Lung (tissue), 12 donors: ENCODE data around the gene PTGER4. TPM values are rescaled to one million over a fixed set of nuclear protein-coding genes. Genes with fewer than 3 reads are reported as not detected.

ENCODE experiments used
- ATAC-seq: fragments of 200-7000 bp; cut with Tn5 transposase; one replicate; pipeline ENCODE4 v1.9.1; 2020; ENCODE audit warnings: moderate number of reproducible peaks; ENCODE audit not compliant: insufficient read depth, low FRiP score
- DNase-seq, 3 donors: peaks; one replicate each; pipeline ENCODE4 v3.0.0-alpha.2; 2013 to 2017
- H3K27ac ChIP-seq, 2 donors: one replicate each; pipeline ENCODE4 v1.5.1; 2013; ENCODE audit warnings: mild to moderate bottlenecking in 2 of 2, moderate library complexity in 2 of 2, control low read depth in 1 of 2, inconsistent platforms in 1 of 2, low read depth in 1 of 2, low read length in 1 of 2
- H3K27me3 ChIP-seq, 3 donors: one replicate each; pipeline ENCODE4 v1.5.1; 2013; ENCODE audit warnings: low read length in 2 of 3; ENCODE audit not compliant: control insufficient read depth in 3 of 3, insufficient read depth in 3 of 3
- H3K36me3 ChIP-seq, 4 donors: one replicate each; pipeline ENCODE4 v1.5.1; 2013; ENCODE audit warnings: low read length in 4 of 4, mild to moderate bottlenecking in 1 of 4, moderate library complexity in 1 of 4; ENCODE audit not compliant: control insufficient read depth in 4 of 4, insufficient read depth in 4 of 4
- H3K4me1 ChIP-seq, 5 donors: one replicate each; pipeline ENCODE4 v1.5.1; 2013; ENCODE audit warnings: low read length in 5 of 5, mild to moderate bottlenecking in 2 of 5, moderate library complexity in 1 of 5; ENCODE audit not compliant: control insufficient read depth in 5 of 5, insufficient read depth in 5 of 5
- H3K4me3 ChIP-seq: one replicate; pipeline ENCODE4 v1.5.1; 2013; ENCODE audit warnings: mild to moderate bottlenecking, control low read depth, moderate library complexity
- H3K9ac ChIP-seq, 2 donors: one replicate each; pipeline ENCODE4 v1.5.1; 2013; ENCODE audit warnings: low read length in 2 of 2, control low read depth in 1 of 2; ENCODE audit not compliant: insufficient read depth in 1 of 2
- H3K9me3 ChIP-seq, 4 donors: one replicate each; pipeline ENCODE4 v1.5.1; 2013; ENCODE audit warnings: low read length in 3 of 4, mild to moderate bottlenecking in 1 of 4, moderate library complexity in 1 of 4; ENCODE audit not compliant: control insufficient read depth in 4 of 4, insufficient read depth in 3 of 4
- CTCF ChIP-seq: IDR thresholded peaks from 2 replicates; pipeline ENCODE4 v1.5.1; 2012; ENCODE audit warnings: mild to moderate bottlenecking; ENCODE audit errors: control extremely low read depth, extremely low read depth
- WGBS, 2 donors: extraction: QIAGEN DNeasy Blood & Tissue Kit; methylation state at CpG; one replicate each; pipeline ENCODE4 v1.1.7; 2013; 5-methylcytosine and 5-hydroxymethylcytosine counted together
- polyA plus RNA-seq, 2 donors: library from polyadenylated mRNA; stranded (reverse); fragments of 200-250 nt; gene quantifications; one replicate each; pipeline ENCODE4 v1.2.1, GENCODE V29; 2013
- total RNA-seq, 2 donors: library from RNA; depleted of rRNA in 1 of 2; stranded (reverse); fragments of >200 nt in 1 of 2; gene quantifications; one replicate each; pipeline ENCODE4 v1.2.1, GENCODE V29; 2014 to 2021
- donor health status: control.
- donor health status: control.
- donor health status: Bipolar disorder and iron deficiency.
- donor health status: healthy.
- donor health status: DM: yes; HTN: yes; CAD: no.

Gene PTGER4
- total and polyA plus RNA-seq, 4 donors = 3.9 to 33.6 (median 29.1) TPM

- no peak for ATAC-seq
- whole genome bisulfite sequencing, 2 donors = 34 to 69% methylated on average over 6 of the region's 6 CpGs
- Histone ChIP-seq H3K27ac (no peak overlapping the region), H3K27me3 (no peaks in the 10 kb centered on the region), H3K36me3 (no peaks in the 10 kb centered on the region), H3K9ac (no peak overlapping the region), H3K9me3 (no peaks in the 10 kb centered on the region), H3K4me3 (no peak overlapping the region), H3K4me1 (no peaks in the 10 kb centered on the region)
- no peak for TF ChIP-seq CTCF
- no peak for DNase-seq
These were observed 9.9 kb upstream of the PTGER4 start for GRCh38 chr5:40669606-40670390.

- no peak for TF ChIP-seq CTCF
- Histone ChIP-seq H3K4me3 (no peak overlapping the region), H3K9ac (no peak overlapping the region), H3K4me1 (no peaks in the 10 kb centered on the region), H3K9me3 (no peaks in the 10 kb centered on the region), H3K27me3 (no peaks in the 10 kb centered on the region), H3K27ac (no peak overlapping the region), H3K36me3 (no peaks in the 10 kb centered on the region)
- ATAC-seq (peak; percentile 38), DNase-seq (peak in 1 of 3 donors; percentile 4)
- WGBS, 2 donors = 25 to 51% methylated on average over 4 of the region's 4 CpGs
These were observed 7.3 kb upstream of the PTGER4 start for GRCh38 chr5:40672425-40672824.

GRCh38 chr5:40674661-40675235 is 5.0 kb upstream of the PTGER4 start:
- H3K4me1 ChIP-seq = peaks cover 0 to 7% (median 0%) of the 10 kb centered on the region in 5 donors
- H3K9me3 ChIP-seq = no peaks in the 10 kb centered on the region
- no peak for ATAC-seq
- H3K27ac ChIP-seq = no peak overlapping the region
- H3K36me3 ChIP-seq = no peaks in the 10 kb centered on the region
- no peak for TF ChIP-seq CTCF
- DNase-seq = no peak
- WGBS, 2 donors = 89 to 90% methylated on average over 6 of the region's 6 CpGs
- no peaks in the 10 kb centered on the region for H3K27me3 ChIP-seq
- H3K4me3 ChIP-seq = no peak overlapping the region
- no peak overlapping the region for H3K9ac ChIP-seq
